Left lung (tissue), 10 donors: Measurements from ENCODE around the gene STK24. TPM values are rescaled to one million over a fixed set of nuclear protein-coding genes. Genes with fewer than 3 reads are reported as not detected.

Experiments used
- ATAC-seq: fragments of 200-7000 bp; cut with Tn5 transposase; one replicate; pipeline ENCODE4 v1.9.1; 2020; ENCODE audit warnings: moderate library complexity
- DNase-seq, 4 donors: peaks; one replicate each; pipeline ENCODE4 v3.0.0-alpha.2; 2013 to 2020
- H3K27ac ChIP-seq, 2 donors: fragments of 200-600 bp; sonication (generic) in 1 of 2; one replicate each; pipeline versions ENCODE4 v1.5.0 to v1.8.0; 2020 to 2021
- H3K27me3 ChIP-seq, 2 donors: fragments of 200-600 bp; sonication (generic) in 1 of 2; one replicate each; pipeline versions ENCODE4 v1.5.0 to v1.8.0; 2020 to 2021
- H3K36me3 ChIP-seq, 2 donors: fragments of 200-600 bp; sonication (generic) in 1 of 2; one replicate each; pipeline versions ENCODE4 v1.5.0 to v1.8.0; 2020 to 2021
- H3K4me1 ChIP-seq, 2 donors: fragments of 200-600 bp; one replicate each; pipeline ENCODE4 v1.8.0; 2021
- H3K4me3 ChIP-seq, 2 donors: fragments of 200-600 bp; sonication (generic) in 1 of 2; one replicate each; pipeline versions ENCODE4 v1.5.0 to v1.8.0; 2020 to 2021; ENCODE audit warnings: mild to moderate bottlenecking in 1 of 2
- H3K9me3 ChIP-seq, 2 donors: fragments of 200-600 bp; sonication (generic) in 1 of 2; one replicate each; pipeline versions ENCODE4 v1.5.0 to v1.8.0; 2020 to 2021
- CTCF ChIP-seq, 2 donors: fragments of 200-600 bp; sonication (generic) in 1 of 2; IDR thresholded peaks; one replicate each; pipeline versions ENCODE4 v1.5.0 to v1.8.0; 2021; ENCODE audit warnings: antibody characterized with exemption in 2 of 2
- intact Hi-C, 2 donors: fragments of 100-400 bp; cut with DNase I; formaldehyde crosslinking; loops; one replicate each; pipeline versions ENCODE4 v1.11.2 to v1.14.2; 2022
- polyA plus RNA-seq, 6 donors: library from polyadenylated mRNA; unstranded; fragments of 120-200 nt; gene quantifications; one replicate each; pipeline ENCODE4 v1.2.1, GENCODE V29; 2013; ENCODE audit not compliant: insufficient read length in 6 of 6
- total RNA-seq, 2 donors: library from RNA; stranded (reverse); fragmentation: NEBNext Ultra II Directional; extraction: Animal tissue kit (Norgen Biotek cat#: 25700); gene quantifications; one replicate each; pipeline ENCODE4 v1.2.1, GENCODE V29; 2021
- donor health status: DM: no; HTN: yes; CAD: no.
- donor health status: DM: no; HTN: no; CAD: no.

Gene STK24
- total and polyA plus RNA-seq, 8 donors, result 65.6 to 84.0 (median 75.0) TPM

DNA sequence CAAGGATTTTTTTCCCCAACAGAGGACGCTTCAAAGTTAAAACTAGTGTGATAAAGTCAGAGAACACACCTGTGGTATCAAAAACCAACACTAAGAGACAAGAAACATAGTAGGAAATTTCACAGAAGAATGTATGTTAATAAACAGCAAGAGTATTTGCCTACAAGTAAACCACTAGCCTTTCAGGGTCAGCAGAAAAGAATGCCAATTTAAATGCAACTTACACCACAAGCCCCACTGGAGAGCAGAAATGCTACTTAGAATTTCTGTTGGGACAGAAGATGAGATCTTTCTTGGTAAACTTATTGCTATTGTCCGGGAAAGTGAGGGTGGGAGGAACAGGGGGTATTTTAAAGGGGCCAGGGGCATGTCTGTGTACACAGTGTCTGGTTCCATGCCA is 68.6 kb downstream of the STK24 start:
- DNase-seq (no peak), ATAC-seq (no peak)
- TF ChIP-seq CTCF (IDR thresholded peaks at IDR 0.05), result no peak
- H3K9me3 ChIP-seq, result no peaks in the 10 kb centered on the region
- H3K4me3 ChIP-seq, result no peak overlapping the region
- peaks cover 0 to 2% of the 10 kb centered on the region in 2 donors for H3K36me3 ChIP-seq
- peaks cover 38 to 64% of the 10 kb centered on the region in 2 donors for H3K4me1 ChIP-seq
- peak overlapping the region; percentile 76 to 80 for H3K27ac ChIP-seq
- no peaks in the 10 kb centered on the region for H3K27me3 ChIP-seq
- intact Hi-C loops, result no loop called here

DNA sequence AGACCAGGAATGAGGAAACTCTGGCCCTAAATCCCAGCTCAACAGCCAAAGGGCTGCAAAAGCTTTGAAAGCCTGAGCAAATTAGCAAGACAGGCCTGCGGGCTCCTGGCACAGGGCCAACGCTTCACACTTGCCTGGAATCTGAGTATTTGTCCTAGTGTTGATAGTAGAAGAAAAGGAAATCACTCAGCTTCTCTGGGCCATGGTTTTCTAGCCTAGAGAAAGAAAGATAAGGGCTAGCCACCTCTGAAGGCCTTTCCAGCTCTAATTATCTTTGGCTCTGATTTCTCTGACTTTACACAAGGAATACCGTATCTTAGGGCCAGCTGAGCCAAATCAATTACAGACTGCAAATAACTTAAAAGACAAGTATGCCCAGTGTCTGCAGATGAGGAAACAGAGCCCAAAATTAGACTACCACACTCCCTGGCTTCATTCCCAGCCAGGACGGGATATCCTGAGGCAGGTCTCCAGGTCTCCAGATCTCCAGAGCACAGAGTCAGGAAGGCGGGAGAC is 69.6 kb downstream of the STK24 start:
- no peak overlapping the region for H3K4me3 ChIP-seq
- H3K4me1 ChIP-seq, result peaks cover 41 to 73% of the 10 kb centered on the region in 2 donors
- peak; percentile 31 for ATAC-seq
- no peaks in the 10 kb centered on the region for H3K27me3 ChIP-seq
- TF ChIP-seq CTCF (IDR thresholded peaks at IDR 0.05), result no peak
- intact Hi-C loops, result no loop called here
- no peaks in the 10 kb centered on the region for H3K36me3 ChIP-seq
- DNase-seq, result peak in 3 of 4 donors; percentile 58 to 69 (median 59)
- H3K9me3 ChIP-seq, result no peaks in the 10 kb centered on the region
- H3K27ac ChIP-seq, result peak overlapping the region; percentile 26 to 64

DNA sequence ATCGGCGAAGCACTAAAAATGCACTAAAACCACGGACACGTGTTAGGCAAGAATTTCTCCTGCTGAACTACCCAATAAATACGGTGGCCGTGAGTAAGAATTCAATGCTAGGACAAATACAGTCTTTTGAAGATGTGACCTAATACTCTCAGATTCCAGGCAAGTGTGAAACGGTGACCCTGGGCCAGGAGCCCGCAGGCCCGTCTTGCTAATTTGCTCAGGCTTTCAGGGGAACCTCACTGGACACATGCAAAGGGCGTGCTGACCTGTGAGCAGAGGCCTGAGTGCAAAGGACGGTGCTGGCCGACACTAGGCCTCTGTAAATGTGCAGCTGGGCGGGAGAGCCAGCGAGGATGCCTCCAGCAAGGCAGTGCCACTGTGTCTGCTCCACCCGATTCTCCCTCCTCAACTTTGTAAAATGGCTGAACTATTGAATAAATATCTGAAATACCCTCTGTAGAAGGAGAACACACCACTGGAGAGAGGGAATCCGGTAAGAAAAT is 70.1 kb downstream of the STK24 start:
- DNase-seq (no peak), ATAC-seq (no peak)
- intact Hi-C loops, result no loop called here
- Histone ChIP-seq H3K4me1 (peaks cover 41 to 75% of the 10 kb centered on the region in 2 donors), H3K4me3 (no peak overlapping the region), H3K27ac (peak overlapping the region in 1 of 2 donors; percentile 64), H3K36me3 (no peaks in the 10 kb centered on the region), H3K9me3 (no peaks in the 10 kb centered on the region), H3K27me3 (no peaks in the 10 kb centered on the region)
- no peak for TF ChIP-seq CTCF (IDR thresholded peaks at IDR 0.05)

- Histone ChIP-seq H3K9me3 (no peaks in the 10 kb centered on the region), H3K36me3 (no peaks in the 10 kb centered on the region), H3K27ac (no peak overlapping the region), H3K27me3 (no peaks in the 10 kb centered on the region), H3K4me1 (peaks cover 41 to 75% of the 10 kb centered on the region in 2 donors), H3K4me3 (no peak overlapping the region)
- intact Hi-C loops, result no loop called here
- no peak for ATAC-seq
- TF ChIP-seq CTCF (IDR thresholded peaks at IDR 0.05), result no peak
- no peak for DNase-seq
Observed at GRCh38 chr13:98506322-98506721, 70.6 kb downstream of the STK24 start.

- Histone ChIP-seq H3K27me3 (no peaks in the 10 kb centered on the region), H3K27ac (no peak overlapping the region), H3K9me3 (no peaks in the 10 kb centered on the region), H3K4me3 (no peak overlapping the region), H3K36me3 (no peaks in the 10 kb centered on the region), H3K4me1 (peaks cover 41 to 69% of the 10 kb centered on the region in 2 donors)
- no peak for DNase-seq
- no peak for TF ChIP-seq CTCF (IDR thresholded peaks at IDR 0.05)
- intact Hi-C loops, result no loop called here
- ATAC-seq, result no peak
Observed at GRCh38 chr13:98505217-98505616, 71.7 kb downstream of the STK24 start.
